GM18951 (cell line): ENCODE measurements around the gene ADARB2.

Source experiments
- POLR2A ChIP-seq: IDR thresholded peaks from 4 replicates; pipeline ENCODE4 v1.6.1; 2011; ENCODE audit warnings: mild to moderate bottlenecking; ENCODE audit not compliant: insufficient read length, insufficient read depth; ENCODE audit errors: extremely low read depth
- in situ Hi-C: fragments of 300-500 bp; cut with MboI; formaldehyde crosslinking; loops from one replicate; pipeline ENCODE4 v1.12.0; 2022; ENCODE audit warnings: low sequenced_read_pairs, mixed read lengths, inconsistent platforms; ENCODE audit not compliant: unreplicated experiment

Gene ADARB2

DNA sequence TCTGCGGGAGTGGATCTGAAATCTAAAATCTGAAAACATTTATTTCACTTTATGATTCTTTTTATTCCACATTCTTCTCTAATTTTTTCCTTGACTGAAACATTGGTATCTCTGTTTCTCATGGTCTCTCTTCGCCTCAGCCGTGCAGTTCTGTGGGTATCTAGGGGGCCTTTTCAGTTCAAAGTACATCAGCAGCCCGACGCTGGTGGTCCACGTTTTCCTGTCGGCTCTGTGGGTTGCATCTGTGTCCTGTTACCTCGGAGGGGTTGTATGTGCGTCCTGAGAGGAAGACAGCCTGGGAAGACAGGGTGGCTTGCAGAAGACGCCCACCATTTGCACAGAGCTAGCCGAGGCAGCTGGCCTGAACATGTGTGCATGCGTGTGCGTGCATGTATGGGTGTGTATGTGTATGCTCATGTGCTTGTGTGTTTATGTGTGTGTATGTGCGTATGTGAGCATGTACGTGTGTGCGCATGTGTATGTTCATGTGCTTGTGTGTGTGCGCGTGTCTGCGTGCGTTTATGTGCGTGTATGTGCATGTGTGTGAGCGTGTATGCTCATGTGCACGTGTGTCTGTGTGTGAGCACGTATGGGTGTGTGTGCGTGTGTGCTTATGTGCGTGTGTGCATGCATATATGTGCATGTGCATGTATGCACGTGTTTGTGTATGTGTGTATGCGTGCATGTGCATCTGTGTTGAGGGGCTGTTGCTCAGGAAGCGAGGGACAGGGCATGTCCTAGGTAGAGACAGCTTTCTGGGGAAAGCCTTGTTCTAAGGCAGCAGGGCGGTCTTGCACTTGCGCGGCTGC, 211.8 kb downstream of the ADARB2 start:
- in situ Hi-C loops = no loop called here
- TF ChIP-seq POLR2A = no peak

DNA sequence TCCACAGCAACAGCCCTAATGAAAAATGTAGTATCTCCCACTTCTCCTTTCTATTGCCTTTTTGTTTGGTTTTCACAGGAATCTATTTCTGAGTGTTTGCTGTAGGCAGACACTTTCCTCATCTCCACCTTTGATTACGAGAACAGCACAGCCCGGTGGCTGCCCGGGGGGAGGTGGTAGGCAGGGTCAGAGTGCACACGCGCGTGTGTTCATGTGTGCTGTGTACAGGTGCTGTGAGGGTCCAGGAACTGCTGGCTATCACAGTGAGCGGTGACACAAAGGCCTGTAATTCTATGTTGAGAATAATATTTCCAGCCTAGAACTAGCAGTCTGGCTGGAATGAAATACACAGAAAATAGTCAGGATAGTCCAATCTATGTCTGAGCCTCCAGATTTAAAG, 212.8 kb downstream of the ADARB2 start:
- in situ Hi-C loops = no loop called here
- no peak for TF ChIP-seq POLR2A

DNA sequence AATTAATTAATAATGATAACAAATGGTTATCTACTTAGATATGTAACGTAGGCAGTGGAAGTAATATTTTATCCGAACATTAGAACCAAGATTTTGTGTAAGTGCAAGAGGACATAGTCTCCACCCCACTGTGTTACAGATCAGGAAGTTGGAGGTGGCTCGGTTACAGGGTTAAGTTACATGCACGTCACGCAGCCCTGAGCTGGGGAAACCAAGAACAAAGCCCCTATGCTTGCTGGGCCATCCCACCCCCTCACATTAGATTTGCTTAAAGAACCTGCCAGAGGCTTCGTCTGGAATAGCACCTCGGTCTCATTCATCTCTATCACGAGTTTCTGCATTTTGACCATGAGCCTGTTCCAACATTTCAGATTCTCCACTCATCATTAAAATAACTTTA, 214.1 kb downstream of the ADARB2 start:
- in situ Hi-C loops = no loop called here
- no peak for TF ChIP-seq POLR2A

DNA sequence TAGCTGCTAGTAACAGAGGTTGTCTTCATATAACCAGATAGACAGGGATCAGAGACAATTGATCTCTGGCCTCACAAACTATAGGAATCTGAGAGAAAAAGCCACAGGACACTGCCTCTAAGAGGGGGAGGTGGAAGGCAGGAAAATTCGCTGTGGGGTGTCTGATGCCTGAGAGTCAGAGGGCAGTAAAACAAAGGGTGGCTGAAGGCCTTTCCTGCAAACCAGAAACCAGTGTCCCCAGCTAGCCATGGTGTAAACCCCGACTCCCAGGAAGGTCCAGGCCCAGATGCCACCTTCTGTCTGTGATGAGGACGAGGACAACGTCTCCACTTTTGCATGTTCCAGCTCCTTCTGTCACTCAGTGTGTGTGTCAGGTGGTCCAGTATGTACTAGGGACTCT, 215.1 kb downstream of the ADARB2 start:
- no peak for TF ChIP-seq POLR2A
- in situ Hi-C loops = no loop called here

DNA sequence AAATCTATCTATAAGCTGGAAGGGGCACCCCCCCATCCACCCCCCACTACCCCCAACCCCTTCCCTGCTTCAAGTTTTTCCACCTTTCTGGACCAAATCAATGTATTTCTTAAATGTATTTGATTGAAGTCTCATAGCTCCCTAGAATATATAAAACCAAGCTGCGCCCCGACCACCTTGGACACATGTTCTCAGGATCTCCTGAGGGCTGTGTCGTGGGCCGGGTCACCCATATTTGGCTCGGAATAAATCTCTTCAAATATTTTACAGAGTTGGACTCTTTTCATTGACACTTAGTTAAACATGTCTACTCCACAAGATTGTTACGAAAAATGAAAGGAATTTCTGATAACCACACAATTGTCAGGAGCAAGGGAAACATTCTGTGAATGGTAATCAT, 215.6 kb downstream of the ADARB2 start:
- in situ Hi-C loops = no loop called here

DNA sequence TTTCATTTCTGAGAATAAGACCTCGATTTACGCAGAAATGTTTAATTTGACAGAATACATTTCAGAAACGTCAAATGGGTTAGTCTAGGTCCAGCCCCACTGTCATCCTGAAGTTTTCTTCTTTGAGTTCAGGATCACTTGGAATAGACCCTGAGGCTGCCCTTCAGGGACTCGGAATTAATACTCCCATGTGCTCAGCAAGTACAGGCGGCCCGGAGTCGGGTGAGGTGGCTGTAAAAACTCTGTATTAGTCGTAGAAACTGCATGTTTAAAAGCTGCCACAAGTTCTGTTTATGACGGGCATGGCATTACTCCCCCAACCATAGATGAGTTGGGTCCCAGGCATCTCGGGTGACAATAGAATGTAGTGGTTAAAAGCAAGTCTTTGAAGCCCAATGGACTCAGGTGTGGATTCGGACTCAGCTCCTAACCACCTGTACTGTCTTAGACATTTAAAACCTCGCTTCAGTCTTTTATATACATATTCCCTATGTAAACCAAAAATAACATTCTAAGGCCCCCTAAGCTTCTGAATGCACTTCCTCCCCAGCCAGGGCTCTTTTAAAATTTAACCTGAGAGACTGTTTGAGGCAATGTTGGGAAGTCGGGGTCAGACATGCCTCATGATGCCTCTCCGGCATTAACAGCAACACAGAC, 216.3 kb downstream of the ADARB2 start:
- in situ Hi-C loops = no loop called here
- TF ChIP-seq POLR2A = no peak

More for the DNA sequence above, 215.6 kb downstream of the ADARB2 start:
- TF ChIP-seq POLR2A = no peak

DNA sequence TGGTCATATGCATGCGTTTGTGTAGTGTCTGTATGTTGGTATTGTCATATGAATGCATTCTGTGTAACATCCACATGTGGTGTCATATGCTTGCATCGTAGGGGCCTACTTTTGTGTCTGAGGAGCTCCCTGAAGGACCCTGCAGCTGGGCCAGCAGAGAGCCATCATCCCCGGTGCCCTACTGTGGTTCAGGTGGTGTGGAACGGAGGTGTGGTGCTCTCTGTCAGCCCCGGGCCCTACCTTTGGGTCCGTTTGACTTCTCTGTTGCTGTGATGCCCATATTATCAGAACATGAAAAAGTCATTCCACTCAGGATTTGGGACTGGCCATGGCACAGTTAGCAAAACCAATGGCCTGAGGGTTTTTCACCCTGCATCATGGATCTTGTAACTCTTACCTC, 217.9 kb downstream of the ADARB2 start:
- TF ChIP-seq POLR2A = no peak
- in situ Hi-C loops = no loop called here

DNA sequence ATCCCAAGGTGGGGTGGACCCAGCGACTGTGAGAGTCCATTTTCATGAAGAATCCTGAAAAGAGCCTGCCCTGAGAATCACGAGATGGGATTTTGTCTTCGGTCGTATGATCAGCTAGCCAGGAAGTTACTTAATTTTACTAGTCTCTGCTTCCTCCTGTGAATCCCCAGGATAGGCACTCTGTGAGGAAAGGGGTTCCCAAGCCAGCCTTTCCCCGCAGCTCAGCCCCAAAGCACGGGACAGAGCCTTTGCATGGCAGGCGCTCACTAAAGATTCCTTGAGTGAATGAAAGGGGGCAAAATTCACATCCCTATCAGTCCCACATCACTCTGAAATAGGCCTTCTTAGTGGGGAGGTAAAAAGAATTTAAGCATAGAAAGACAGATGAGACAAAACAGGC, 219.6 kb downstream of the ADARB2 start:
- in situ Hi-C loops = no loop called here
- TF ChIP-seq POLR2A = no peak

DNA sequence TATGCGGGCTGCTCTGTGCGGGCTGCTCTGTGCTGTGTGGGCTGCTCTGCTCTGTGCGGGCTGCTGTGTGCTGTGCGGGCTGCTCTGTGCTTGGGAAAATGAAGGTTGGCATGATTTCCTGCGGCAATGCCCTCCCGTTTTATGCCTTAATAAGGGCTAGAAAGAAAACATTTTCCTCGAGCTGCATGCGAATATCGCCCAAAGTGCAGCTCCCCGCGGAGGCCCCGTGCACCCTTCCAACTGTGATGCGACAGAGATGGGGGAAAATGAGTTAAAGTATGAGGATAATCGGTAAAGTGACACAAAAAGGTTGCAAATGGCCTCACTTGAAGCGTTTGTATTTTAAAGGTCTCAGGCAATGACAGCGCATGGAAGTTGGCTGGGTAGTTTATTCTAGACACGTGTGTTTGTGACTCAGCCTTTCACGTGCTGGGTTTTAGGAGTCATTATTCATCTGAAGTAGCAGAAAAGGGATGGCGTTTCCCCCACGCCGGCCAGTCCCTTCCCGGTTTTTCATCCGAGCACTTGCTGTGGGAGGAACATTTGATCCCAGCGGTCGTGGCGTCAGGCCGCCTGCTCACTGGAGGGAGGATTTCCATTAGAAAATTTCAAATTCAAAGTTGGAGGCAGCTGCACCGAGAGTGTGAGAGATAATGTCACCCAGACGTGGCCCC, 220.7 kb downstream of the ADARB2 start:
- in situ Hi-C loops = no loop called here
- TF ChIP-seq POLR2A = no peak

DNA sequence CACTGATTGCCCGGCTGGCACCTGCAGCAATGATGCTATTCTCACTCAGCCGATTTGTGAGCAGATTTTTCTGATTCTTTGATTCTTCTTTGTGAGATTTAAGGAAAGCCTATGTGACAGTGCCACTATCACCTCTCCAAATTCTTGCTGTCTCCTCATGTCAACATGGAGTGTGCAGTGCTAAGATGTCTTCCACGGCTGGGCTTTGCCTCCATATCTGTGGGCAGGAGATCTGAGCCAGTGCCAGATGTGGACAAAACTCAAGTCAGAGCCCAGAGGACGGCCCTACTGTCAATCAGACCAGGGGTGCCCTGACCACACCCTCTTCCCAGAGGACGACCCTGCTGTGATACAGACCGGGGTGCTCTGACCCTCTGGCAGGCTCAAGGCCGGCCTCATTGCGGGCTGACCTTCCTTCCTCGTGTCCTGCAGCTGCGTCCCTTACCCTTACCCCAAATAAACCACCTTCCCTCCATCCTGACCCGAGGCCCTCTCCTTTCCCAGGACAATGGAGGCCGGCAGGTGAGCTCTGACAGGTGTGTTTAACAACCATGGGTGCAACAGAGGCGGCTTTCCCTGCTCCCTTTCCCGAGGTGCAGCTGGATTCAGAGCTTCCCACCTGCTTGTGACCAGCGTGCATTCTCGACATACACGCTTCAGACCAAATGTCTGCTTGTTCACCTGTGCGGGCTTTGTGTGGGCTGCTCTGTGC, 221.4 kb downstream of the ADARB2 start:
- no peak for TF ChIP-seq POLR2A
- in situ Hi-C loops = no loop called here

DNA sequence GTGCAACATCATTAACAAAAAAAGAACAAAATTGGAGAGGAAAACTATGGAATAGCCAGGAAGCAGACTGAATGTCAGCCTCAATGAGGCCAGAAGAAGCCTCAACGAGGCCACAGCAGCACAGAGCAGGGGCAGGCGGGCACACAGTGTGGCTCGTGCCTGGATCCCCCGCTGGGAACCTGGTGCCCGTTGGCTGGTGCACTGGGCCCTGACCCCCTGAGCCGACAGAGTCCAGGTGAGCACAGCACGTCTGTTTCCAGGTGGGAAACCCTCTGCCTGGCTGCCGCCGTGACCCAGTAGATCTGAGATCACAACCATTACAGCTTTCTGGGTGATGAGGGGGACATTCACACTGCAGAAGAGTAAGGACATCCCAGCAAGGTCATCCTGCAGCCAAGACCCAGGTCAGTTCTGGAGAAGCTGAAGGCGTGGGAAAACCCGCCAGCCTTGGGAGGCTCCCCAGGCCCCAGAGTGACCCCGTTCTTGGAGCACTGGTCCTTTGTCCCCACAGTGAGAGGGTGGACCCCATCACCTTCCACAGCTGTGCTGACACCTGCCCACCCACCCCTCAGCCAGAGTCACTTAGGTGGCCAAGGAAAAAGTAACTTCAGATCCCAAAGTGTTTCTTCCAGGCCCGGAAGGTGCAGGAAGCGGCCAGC, 222.1 kb downstream of the ADARB2 start:
- TF ChIP-seq POLR2A = no peak
- in situ Hi-C loops = no loop called here

DNA sequence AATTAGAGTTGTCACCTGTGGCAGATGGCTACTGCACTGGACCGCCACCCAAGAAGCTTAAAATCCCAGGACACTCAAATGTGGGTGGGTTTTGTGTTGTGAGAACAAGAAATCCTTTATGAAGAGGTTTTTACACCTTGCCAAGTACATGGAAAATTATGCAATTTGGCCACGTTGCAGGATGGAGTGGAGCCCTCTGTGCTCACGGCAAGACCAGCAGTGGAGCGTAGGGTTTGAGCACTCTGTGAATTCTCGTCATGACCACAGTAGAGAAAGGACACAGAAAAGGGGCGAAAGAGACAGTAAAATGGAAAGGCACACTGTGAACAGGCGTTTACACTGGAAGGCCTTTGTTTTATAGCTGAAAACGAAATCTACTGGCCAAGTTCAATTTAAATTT, 222.6 kb downstream of the ADARB2 start:
- no peak for TF ChIP-seq POLR2A
- in situ Hi-C loops = no loop called here

DNA sequence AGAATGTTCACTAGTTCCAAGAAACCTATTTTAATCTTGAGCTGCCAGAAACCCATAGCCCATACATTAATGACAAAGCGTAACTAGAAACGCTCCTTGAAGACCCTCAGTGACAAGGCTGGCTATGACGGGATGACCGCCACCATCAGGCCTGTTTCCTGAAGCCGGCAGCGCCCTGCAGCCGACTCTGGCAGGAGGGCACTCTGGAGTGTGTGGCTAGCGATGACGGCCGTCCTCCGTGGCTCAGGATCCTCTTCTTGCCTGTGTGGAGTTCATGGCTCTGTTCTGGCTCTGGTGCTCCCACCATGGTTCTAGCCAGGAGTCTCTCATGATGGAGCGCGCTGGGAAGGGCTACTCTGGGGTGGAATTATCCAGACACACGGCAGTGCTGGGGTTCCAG, 224.1 kb downstream of the ADARB2 start:
- no peak for TF ChIP-seq POLR2A
- in situ Hi-C loops = no loop called here
